Mucosa of stomach (tissue), 1 donor: ENCODE results near the gene PLAAT3.
"Not testable (repeated sequence)": the region's sequence is repeated elsewhere in the genome, so short reads cannot be mapped to it uniquely, and the experiment has no call there.

Experiments
- H3K27me3 ChIP-seq: one replicate; pipeline ENCODE4 v1.7.0; 2013; ENCODE audit warnings: mild to moderate bottlenecking, low read length; ENCODE audit not compliant: control insufficient read depth, insufficient read depth
- H3K36me3 ChIP-seq: one replicate; pipeline ENCODE4 v1.7.0; 2013; ENCODE audit warnings: low read length; ENCODE audit not compliant: control insufficient read depth, insufficient read depth
- H3K4me1 ChIP-seq: one replicate; pipeline ENCODE4 v1.7.0; 2013; ENCODE audit warnings: mild to moderate bottlenecking, low read length; ENCODE audit not compliant: control insufficient read depth, insufficient read depth
- H3K4me3 ChIP-seq: one replicate; pipeline ENCODE4 v1.7.0; 2013; ENCODE audit warnings: low read length
- H3K9ac ChIP-seq: one replicate; pipeline ENCODE4 v1.7.0; 2013; ENCODE audit warnings: mild to moderate bottlenecking, low read length, moderate library complexity
- H3K9me3 ChIP-seq: one replicate; pipeline ENCODE4 v1.7.0; 2013; ENCODE audit warnings: mild to moderate bottlenecking, low read length, moderate library complexity; ENCODE audit not compliant: control insufficient read depth
- donor health status: Pancreatic carcinoma.

Gene PLAAT3

GRCh38 chr11:63621071-63621470 is 6.8 kb upstream of the PLAAT3 start:
- no peak overlapping the region for H3K4me3 ChIP-seq
- H3K36me3 ChIP-seq = no peaks in the 10 kb centered on the region
- H3K9ac ChIP-seq = no peak overlapping the region
- H3K27me3 ChIP-seq = no peaks in the 10 kb centered on the region
- H3K4me1 ChIP-seq = peaks cover 22% of the 10 kb centered on the region
- no peaks in the 10 kb centered on the region for H3K9me3 ChIP-seq

GRCh38 chr11:63619967-63620366 is 5.7 kb upstream of the PLAAT3 start:
- no peaks in the 10 kb centered on the region for H3K36me3 ChIP-seq
- H3K27me3 ChIP-seq = no peaks in the 10 kb centered on the region
- H3K9me3 ChIP-seq = no peaks in the 10 kb centered on the region
- H3K4me3 ChIP-seq = no peak overlapping the region
- peaks cover 22% of the 10 kb centered on the region for H3K4me1 ChIP-seq
- no peak overlapping the region for H3K9ac ChIP-seq

GRCh38 chr11:63617686-63618085 is 3.5 kb upstream of the PLAAT3 start:
- not testable (repeated sequence) for H3K27me3 ChIP-seq, H3K9ac ChIP-seq, H3K4me3 ChIP-seq, H3K9me3 ChIP-seq, H3K36me3 ChIP-seq
- peaks cover 10% of the 10 kb centered on the region for H3K4me1 ChIP-seq

- H3K9me3 ChIP-seq = no peaks in the 10 kb centered on the region
- peaks cover 3% of the 10 kb centered on the region for H3K4me1 ChIP-seq
- no peaks in the 10 kb centered on the region for H3K27me3 ChIP-seq
- H3K36me3 ChIP-seq = no peaks in the 10 kb centered on the region
- no peak overlapping the region for H3K9ac ChIP-seq
- H3K4me3 ChIP-seq = no peak overlapping the region
Measured at GRCh38 chr11:63616953-63617352, 2.7 kb upstream of the PLAAT3 start.

- Histone ChIP-seq H3K9ac (peak overlapping the region; percentile 82), H3K27me3 (no peaks in the 10 kb centered on the region), H3K4me1 (peaks cover 17% of the 10 kb centered on the region), H3K36me3 (no peaks in the 10 kb centered on the region), H3K4me3 (peak overlapping the region; percentile 80), H3K9me3 (no peaks in the 10 kb centered on the region)
Measured at GRCh38 chr11:63613517-63614135, 607 bp downstream of the PLAAT3 start.

GRCh38 chr11:63612181-63612580 is 2.1 kb downstream of the PLAAT3 start:
- H3K36me3 ChIP-seq = no peaks in the 10 kb centered on the region
- H3K4me3 ChIP-seq = no peak overlapping the region
- peaks cover 17% of the 10 kb centered on the region for H3K4me1 ChIP-seq
- H3K9me3 ChIP-seq = no peaks in the 10 kb centered on the region
- no peak overlapping the region for H3K9ac ChIP-seq
- H3K27me3 ChIP-seq = no peaks in the 10 kb centered on the region

GRCh38 chr11:63611395-63611747 is 2.9 kb downstream of the PLAAT3 start:
- no peaks in the 10 kb centered on the region for H3K9me3 ChIP-seq
- H3K36me3 ChIP-seq = no peaks in the 10 kb centered on the region
- H3K27me3 ChIP-seq = no peaks in the 10 kb centered on the region
- peaks cover 17% of the 10 kb centered on the region for H3K4me1 ChIP-seq
- no peak overlapping the region for H3K9ac ChIP-seq
- no peak overlapping the region for H3K4me3 ChIP-seq

GRCh38 chr11:63610604-63611394 is 3.4 kb downstream of the PLAAT3 start:
- H3K4me3 ChIP-seq = no peak overlapping the region
- H3K4me1 ChIP-seq = peaks cover 17% of the 10 kb centered on the region
- no peaks in the 10 kb centered on the region for H3K9me3 ChIP-seq
- H3K9ac ChIP-seq = no peak overlapping the region
- H3K27me3 ChIP-seq = no peaks in the 10 kb centered on the region
- no peaks in the 10 kb centered on the region for H3K36me3 ChIP-seq

- Histone ChIP-seq H3K4me1 (peaks cover 17% of the 10 kb centered on the region), H3K27me3 (no peaks in the 10 kb centered on the region), H3K9ac (peak overlapping the region; percentile 37), H3K4me3 (no peak overlapping the region), H3K36me3 (no peaks in the 10 kb centered on the region), H3K9me3 (no peaks in the 10 kb centered on the region)
Measured at GRCh38 chr11:63609971-63610580, 4.2 kb downstream of the PLAAT3 start.

- H3K36me3 ChIP-seq = no peaks in the 10 kb centered on the region
- no peaks in the 10 kb centered on the region for H3K27me3 ChIP-seq
- no peaks in the 10 kb centered on the region for H3K9me3 ChIP-seq
- H3K9ac ChIP-seq = peak overlapping the region; percentile 37
- no peak overlapping the region for H3K4me3 ChIP-seq
- H3K4me1 ChIP-seq = peaks cover 17% of the 10 kb centered on the region
Measured at GRCh38 chr11:63609536-63609935, 4.7 kb downstream of the PLAAT3 start.

GRCh38 chr11:63608353-63609345 is 5.6 kb downstream of the PLAAT3 start:
- peak overlapping the region; percentile 37 for H3K9ac ChIP-seq
- peaks cover 17% of the 10 kb centered on the region for H3K4me1 ChIP-seq
- H3K9me3 ChIP-seq = no peaks in the 10 kb centered on the region
- no peak overlapping the region for H3K4me3 ChIP-seq
- H3K36me3 ChIP-seq = no peaks in the 10 kb centered on the region
- H3K27me3 ChIP-seq = no peaks in the 10 kb centered on the region
